GM18858 (cell line): ENCODE results near the gene COL1A1.
A peak's percentile ranks its signal among the peaks of the same experiment; 100 is the strongest.

ENCODE experiments used
- ATAC-seq: cut with Tn5 transposase; IDR thresholded peaks from one replicate; pipeline ENCODE4 v1.9.1; 2021; ENCODE audit not compliant: unreplicated experiment

COL1A1 gene

GRCh38 chr17:50144355-50144754 lies 57.1 kb downstream of the COL1A1 start:
- ATAC-seq, result no peak

- ATAC-seq, result no peak
Measured at GRCh38 chr17:50143461-50144176, 57.8 kb downstream of the COL1A1 start.

GRCh38 chr17:50141745-50142110 lies 59.7 kb downstream of the COL1A1 start:
- ATAC-seq, result no peak

- no peak for ATAC-seq
Measured at GRCh38 chr17:50141026-50141744, 60.2 kb downstream of the COL1A1 start.

- ATAC-seq, result peak; percentile 51
Measured at GRCh38 chr17:50139950-50140885, 61.2 kb downstream of the COL1A1 start.

GRCh38 chr17:50139185-50139783 lies 62.1 kb downstream of the COL1A1 start:
- no peak for ATAC-seq

GRCh38 chr17:50137042-50137441 lies 64.4 kb downstream of the COL1A1 start:
- ATAC-seq, result no peak

GRCh38 chr17:50136096-50136687 lies 65.2 kb downstream of the COL1A1 start:
- no peak for ATAC-seq

- ATAC-seq, result no peak
Measured at GRCh38 chr17:50135316-50136095, 65.9 kb downstream of the COL1A1 start.

GRCh38 chr17:50134206-50135110 lies 67.0 kb downstream of the COL1A1 start:
- no peak for ATAC-seq

- no peak for ATAC-seq
Measured at GRCh38 chr17:50133769-50134099, 67.7 kb downstream of the COL1A1 start.
